SHP77 (cell line): Measurements from ENCODE around the gene ANKRD28.

Experiments
- DNase-seq, 2 experiments: peaks; one replicate each; lab custom pipeline; 2025; lab: John Stamatoyannopoulos, UW

Gene ANKRD28

GRCh38 chr3:15660055-15660935, 137.5 kb downstream of the ANKRD28 start:
- no peak for DNase-seq

- DNase-seq, result no peak
Measured at GRCh38 chr3:15659254-15659975, 138.4 kb downstream of the ANKRD28 start.

DNA sequence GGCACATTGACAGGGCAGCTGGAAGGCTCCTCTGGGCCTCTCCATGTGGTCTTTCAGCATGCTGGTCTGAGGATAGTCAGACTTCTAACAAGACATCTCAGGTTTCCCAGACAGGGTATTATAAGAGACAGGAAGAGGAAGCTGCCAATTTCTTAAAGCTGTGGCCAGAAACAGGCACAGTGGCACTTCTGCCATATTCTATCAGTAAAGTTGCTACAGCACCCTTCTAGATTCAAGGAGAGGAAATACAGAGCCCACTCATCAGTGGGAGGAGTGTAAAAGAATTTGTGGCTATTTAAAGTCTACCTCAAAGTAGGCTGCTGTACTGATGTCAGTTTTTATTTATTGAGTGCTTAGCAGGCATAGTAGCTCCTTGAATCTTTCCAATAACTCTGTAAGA, 140.8 kb downstream of the ANKRD28 start:
- DNase-seq, result no peak

DNA sequence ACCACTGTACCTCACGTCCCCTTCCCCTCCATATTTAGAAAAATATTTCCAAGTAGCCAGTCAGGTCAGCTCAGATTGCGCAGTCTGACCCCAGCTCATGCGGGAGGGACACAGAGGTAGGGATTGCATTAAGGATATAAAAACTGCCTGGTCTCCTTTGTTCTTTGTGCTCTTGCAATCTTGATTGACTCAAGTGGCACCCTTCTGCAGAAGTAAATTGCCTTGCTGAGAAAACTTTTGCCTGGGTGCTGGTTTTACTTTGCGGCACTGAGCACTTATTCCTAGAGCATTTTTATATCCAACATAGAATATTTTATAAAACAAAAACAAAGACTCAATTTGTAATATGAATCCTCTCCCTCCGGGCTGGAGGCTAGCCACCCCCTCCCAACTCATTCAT, 141.4 kb downstream of the ANKRD28 start:
- no peak for DNase-seq

- DNase-seq, result no peak
Measured at GRCh38 chr3:15654891-15655290, 142.9 kb downstream of the ANKRD28 start.

GRCh38 chr3:15654127-15654526, 143.7 kb downstream of the ANKRD28 start:
- DNase-seq, result no peak

- DNase-seq, result no peak
Measured at GRCh38 chr3:15653321-15653720, 144.5 kb downstream of the ANKRD28 start.

DNA sequence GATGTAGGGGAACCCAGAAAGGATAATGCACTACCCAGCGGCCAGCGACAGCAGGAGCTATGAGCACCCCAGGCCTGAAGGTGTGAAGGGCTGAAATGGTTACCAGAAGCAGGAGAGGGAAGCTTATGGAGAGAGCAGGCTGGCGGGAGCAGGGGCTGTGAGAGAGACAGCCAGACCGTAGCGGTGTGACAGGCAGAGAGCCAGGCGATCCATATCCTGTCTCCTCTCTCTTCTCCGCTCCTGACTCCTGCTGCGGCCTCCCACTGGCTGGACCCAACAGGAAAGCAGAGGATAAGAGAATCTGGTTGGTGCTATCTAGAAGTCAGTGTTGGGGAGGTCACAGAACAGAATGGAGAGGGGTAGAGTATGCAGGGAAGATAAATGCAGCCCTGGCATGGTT, 146.4 kb downstream of the ANKRD28 start:
- no peak for DNase-seq

DNA sequence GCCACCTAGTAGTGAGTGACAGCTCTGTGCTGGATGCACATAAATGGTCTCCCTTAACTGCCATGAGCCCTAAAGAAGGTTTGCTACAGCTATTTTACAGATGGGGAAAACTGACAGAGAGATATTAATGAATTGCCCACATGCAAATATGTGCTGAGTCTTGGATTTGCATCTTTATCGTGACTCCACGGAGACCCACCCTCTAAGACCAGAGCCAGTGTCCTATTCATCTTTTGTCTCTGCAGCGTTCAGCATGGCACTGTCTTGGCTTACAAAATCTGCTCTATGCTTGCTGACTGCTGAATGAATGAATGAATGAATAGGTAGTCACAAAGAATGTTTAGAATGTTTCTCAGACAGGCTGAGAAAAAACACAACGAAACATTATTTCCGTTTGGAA, 147.9 kb downstream of the ANKRD28 start:
- no peak for DNase-seq

GRCh38 chr3:15649341-15649740, 148.4 kb downstream of the ANKRD28 start:
- DNase-seq, result no peak

DNA sequence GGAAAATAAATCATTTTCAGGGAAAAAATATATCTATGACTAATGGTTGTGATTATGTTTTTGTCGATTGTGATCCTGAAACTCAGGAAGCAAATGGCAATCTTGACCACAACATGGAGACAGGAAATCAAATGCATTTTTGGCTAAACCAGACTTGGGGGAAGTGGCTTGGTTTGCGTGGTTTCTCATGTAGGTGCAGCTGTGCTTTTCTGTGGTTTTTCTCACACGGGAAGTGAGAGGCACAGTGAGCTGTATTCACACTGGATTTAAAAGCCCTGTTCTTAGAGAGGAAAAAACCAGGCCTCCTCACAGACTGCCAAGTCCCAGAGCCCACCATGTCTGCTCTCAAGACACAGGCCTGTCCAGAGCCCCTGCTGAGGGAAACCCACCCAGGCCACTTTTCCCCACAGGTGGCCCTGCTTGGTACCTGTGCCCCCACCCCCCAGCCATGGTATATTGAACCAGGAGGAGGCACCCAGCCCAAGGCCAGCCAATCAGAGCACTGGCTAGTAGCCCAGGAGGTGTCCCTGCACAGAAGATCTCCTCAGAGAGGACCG, 150.1 kb downstream of the ANKRD28 start:
- no peak for DNase-seq

DNA sequence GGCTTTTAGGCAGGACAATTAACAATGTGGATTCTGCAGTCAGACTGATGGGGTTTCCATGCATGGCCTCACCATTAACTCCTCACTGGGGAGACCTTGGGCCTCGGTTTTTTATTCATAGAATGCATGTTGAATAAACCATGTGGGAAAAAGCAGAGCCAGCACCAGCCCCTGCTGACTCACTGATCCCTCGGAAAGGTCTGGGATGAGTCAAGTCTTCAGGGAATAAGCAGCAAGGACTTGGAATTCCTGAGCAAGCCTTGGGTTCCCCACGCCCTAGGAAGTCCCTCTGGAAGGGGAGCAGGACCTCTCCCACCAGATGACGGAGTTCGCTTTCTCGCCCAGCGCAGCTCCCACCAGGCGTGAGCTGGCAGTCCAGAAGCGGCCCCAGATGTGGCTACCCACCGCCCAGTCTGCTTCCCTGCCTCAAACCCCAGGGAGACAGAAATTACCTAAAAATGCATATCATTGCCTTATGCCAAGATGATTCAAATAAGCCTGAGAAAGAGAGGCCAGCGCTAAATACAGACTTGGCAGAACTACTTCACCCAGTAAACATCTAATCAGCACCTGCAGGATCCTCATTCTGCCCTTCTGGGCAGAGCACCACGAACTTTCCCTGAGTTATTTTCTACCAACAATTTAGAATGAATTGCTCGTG, 150.8 kb downstream of the ANKRD28 start:
- DNase-seq, result no peak

DNA sequence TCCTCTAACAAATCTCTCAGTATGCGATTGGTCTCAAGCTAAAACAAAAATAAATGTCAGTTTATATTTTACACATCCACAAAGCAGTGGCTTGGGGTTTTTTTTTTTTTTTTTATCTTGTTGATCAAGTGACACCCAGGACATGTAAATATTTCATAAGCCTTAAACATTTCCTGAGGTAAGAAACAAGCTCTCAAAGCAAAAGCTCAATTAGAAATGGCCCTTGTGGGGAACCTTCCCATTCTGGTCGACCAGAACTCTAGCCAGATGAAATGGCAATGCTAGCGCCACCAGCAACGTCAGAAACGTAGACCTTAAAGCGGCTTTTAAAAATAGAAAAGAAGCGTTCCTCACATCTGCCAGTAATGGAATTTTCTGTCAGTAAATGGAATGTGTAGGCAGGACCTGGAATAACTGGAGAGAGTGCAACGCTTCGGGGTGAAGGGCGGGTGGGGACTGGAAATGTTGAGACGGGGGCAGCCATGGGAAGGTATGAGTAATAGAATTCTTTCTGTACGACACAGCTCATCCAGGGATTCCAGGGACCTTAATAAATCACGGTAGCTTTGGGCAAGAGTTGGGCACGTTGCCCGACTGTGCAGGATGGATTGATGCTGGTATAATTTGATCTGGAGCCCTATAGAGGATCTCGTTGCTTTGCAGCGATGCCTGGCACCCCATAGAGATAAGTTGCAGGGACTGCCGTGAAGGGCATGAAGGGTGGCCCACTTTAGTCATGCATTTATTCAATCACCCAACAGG, 151.9 kb downstream of the ANKRD28 start:
- DNase-seq, result no peak

DNA sequence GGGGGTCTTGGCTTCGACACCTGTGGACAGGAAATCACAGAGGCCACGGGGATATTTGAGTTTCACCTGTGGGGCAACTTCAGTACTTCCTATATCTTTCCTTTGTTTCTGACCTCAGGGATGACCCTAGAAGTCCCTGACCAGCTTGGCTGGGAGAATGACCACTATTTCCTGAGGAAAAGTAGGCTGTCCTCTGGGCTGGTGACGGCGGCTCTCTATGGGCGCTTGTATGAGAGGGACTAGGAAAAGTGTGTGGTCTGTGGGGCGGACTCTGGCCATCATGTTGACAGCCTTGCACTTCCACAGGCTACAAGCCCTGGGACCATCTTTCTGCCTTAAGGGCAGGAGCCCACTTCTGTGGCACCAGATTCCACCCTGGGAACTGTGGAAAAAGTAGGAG, 152.5 kb downstream of the ANKRD28 start:
- DNase-seq, result no peak

GRCh38 chr3:15638891-15639262, 158.9 kb downstream of the ANKRD28 start:
- DNase-seq, result no peak

DNA sequence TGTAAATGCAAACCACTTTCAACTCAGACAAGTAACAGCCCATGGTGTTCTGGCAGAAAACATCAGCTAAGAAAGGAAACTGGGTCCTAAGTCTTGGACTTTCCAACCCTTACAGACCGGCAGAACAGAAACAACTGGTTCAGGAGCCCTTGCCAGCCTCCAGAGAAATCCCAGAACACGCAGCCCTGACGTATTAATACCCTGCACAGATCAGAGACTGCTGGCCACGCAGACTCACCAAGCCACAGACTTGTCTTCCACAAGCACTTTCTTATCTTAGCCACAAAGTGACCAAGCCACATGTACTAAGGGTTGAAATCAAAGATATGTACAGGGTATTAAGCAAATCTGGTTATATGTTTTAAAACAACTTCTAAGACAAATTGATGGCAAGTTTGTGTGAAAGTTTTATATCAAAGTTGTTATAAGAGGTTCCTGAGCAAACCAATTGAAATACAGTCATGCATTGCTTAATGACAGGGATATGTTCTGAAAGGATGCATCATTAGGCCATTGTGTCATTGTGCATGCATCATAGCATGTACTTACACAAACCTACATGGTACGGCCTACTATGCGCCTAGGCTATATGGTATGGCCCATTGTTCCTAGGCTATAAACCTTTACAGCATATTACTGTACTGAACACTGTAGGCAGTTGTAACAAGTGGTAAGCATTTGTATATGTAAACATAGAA, 159.4 kb downstream of the ANKRD28 start:
- no peak for DNase-seq

DNA sequence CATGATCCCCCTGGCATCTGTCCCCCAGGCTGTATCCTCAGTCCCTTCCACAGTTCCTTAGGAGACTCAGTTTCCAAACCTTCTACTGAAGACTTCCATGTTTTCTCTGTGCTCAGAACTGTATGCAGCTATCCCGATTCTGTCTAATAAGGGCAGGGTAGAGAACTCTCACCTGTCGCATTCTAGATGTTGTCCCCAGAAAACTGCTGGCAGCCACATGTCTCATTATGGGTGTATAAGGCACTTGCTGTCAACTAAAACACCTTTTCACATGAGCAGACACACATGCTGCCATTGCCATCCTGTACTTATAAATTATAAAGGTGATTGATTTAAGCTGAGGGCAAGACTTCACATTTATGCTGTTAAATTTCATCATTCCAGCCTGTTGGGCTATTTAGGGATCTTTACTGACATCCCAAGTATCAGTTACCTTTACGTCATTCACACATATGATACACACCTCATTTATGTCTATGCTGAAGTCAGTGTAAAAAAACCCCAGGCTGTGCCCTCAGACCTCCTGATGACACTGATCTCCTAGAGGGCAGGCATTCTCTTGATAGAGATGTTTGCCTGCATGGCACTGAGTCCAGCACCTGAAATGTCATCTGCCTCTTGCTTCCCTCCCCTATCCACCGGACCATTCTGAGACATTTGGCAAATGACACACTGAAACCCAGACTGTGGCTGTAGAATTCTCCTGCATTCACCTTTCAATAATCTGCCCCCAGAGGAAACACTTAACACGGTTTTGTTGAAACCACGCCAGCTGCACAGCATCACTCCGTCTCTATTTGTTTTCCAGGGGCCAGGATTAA, 160.4 kb downstream of the ANKRD28 start:
- peak in 1 of 2 experiments; percentile 12 for DNase-seq

DNA sequence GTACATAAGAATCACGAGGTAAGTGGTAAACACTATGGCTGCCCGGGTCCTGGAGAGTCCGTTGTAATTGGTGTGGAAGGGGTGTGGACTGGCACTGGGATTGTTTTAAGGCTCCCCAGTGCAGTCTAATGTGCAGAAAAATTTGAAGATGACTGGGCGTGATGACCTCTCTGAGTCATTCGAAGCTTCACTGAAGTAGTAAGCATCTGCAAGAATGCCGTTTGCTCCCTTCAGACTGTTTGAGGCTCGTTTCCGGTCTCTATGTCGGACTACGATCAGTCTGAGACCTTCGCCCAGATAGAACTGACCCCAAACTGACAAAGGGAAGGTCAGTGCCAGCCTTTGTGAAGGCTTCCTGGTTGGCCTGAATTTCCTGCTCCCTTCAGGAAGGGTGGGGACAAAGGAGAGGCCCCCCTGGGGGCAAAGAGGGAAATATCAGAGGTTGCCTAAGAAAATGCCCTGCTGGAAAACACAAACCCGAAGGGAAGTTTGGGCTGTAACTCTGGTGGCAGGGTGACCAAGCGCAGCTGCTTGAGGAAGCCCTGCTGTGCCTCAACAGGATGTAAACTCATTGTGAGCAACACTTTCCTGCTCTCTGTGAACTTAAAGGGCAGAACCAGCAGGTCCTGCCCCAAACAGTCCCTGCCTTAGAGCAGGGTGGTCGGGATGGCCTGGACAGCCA, 161.6 kb downstream of the ANKRD28 start:
- no peak for DNase-seq

- DNase-seq, result no peak
Measured at GRCh38 chr3:15635121-15635661, 162.6 kb downstream of the ANKRD28 start.
